Thoracic aorta (tissue), 2 donors: ENCODE measurements around the gene COL24A1. TPM values are rescaled to one million over a fixed set of nuclear protein-coding genes. Genes with fewer than 3 reads are reported as not detected.
"Not testable (repeated sequence)": the region's sequence is repeated elsewhere in the genome, so short reads cannot be mapped to it uniquely, and the experiment has no call there.

Experiments
- ATAC-seq: fragments of 150-250 bp; one replicate; pipeline ENCODE4 v1.8.0; 2017; ENCODE audit warnings: low read depth; ENCODE audit not compliant: insufficient number of reproducible peaks, low FRiP score
- DNase-seq: peaks from one replicate; pipeline ENCODE4 v3.0.0-alpha.2; 2020; ENCODE audit warnings: low spot score
- H3K27ac ChIP-seq, 2 donors: fragments of 200-600 bp; sonication (generic); 1 replicate in 1 of 2; 2 replicates in 1 of 2; pipeline ENCODE4 v1.5.1; 2016; ENCODE audit warnings: mild to moderate bottlenecking in 2 of 2, moderate library complexity in 2 of 2
- H3K27me3 ChIP-seq: fragments of 200-600 bp; sonication (generic); replicated peaks from 2 replicates; pipeline ENCODE4 v1.6.0; 2016; ENCODE audit warnings: mild to moderate bottlenecking; ENCODE audit not compliant: insufficient read depth
- H3K36me3 ChIP-seq: fragments of 200-600 bp; sonication (generic); one replicate; pipeline ENCODE4 v1.5.1; 2016
- H3K4me1 ChIP-seq, 2 donors: fragments of 200-600 bp; sonication (generic); 1 replicate in 1 of 2; 2 replicates in 1 of 2; pipeline versions ENCODE4 v1.5.1 to v1.6.0; 2016; ENCODE audit warnings: low read depth in 2 of 2, mild to moderate bottlenecking in 1 of 2; ENCODE audit not compliant: control insufficient read depth in 1 of 2
- H3K4me3 ChIP-seq: fragments of 200-600 bp; sonication (generic); 2 replicates; pipeline ENCODE4 v1.5.1; 2016; ENCODE audit warnings: mild to moderate bottlenecking
- H3K9me3 ChIP-seq: fragments of 200-600 bp; sonication (generic); 2 replicates; pipeline ENCODE4 v1.5.1; 2016
- CTCF ChIP-seq: fragments of 200-600 bp; sonication (generic); IDR thresholded peaks from one replicate; pipeline ENCODE4 v1.5.1; 2019; ENCODE audit warnings: antibody characterized with exemption
- total RNA-seq, 2 donors: library from RNA; depleted of rRNA; stranded (reverse); fragments of >200 nt; gene quantifications; one replicate each; pipeline versions ENCODE4 v1.1.0 to v1.2.3, GENCODE V29; 2016

Gene COL24A1
- total RNA-seq, 2 donors from 2014 or later: 1.6 to 2.8 TPM

GRCh38 chr1:85815906-85816305 lies 340.7 kb downstream of the COL24A1 start:
- ATAC-seq (no peak), DNase-seq (peak; percentile 3)
- peaks cover 10 to 24% of the 10 kb centered on the region in 2 donors for H3K4me1 ChIP-seq
- no peak overlapping the region for H3K27ac ChIP-seq
- no peaks in the 10 kb centered on the region for H3K27me3 ChIP-seq
- no peaks in the 10 kb centered on the region for H3K9me3 ChIP-seq
- no peak overlapping the region for H3K4me3 ChIP-seq
- no peak for TF ChIP-seq CTCF
- H3K36me3 ChIP-seq: no peaks in the 10 kb centered on the region

DNA sequence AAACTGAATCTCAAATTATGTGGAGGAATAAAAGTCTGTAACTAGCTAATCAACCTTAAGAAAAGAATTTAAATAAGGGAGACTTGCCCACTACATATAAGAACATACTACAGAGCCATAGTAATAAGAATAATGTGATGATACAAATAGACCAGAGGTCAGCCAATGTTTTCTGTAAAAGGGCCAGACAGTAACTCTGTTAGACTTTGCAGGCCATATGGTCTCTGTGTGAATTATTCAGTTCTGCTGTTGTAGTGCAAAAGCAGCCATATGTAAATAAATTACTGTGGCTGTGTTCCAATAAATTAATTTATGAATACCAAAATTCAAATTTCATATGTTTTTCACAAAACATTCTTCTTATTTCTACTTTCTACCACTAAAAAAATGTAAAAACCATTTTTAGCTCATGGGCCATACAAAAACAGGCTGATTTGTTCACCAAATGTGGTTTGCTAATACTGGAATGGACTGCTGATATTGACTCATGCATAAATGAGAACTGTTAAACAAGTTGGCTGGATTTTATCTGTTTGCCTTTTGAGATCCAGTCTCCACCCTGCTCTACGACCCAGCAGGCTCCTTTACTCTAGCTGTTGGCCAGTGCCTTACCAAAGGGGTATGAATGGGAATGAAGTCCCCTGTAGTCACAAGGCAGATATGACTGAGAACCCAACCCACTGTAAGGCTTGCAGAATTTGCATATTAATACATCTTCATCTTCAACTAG lies 350.2 kb downstream of the COL24A1 start:
- H3K4me1 ChIP-seq: no peaks in the 10 kb centered on the region
- no peak for TF ChIP-seq CTCF
- no peak for DNase-seq
- H3K4me3 ChIP-seq: no peak overlapping the region
- no peaks in the 10 kb centered on the region for H3K9me3 ChIP-seq
- no peaks in the 10 kb centered on the region for H3K36me3 ChIP-seq
- H3K27ac ChIP-seq: no peak overlapping the region
- H3K27me3 ChIP-seq: no peaks in the 10 kb centered on the region
- ATAC-seq: no peak

- DNase-seq: no peak
- no peak for ATAC-seq
- H3K9me3 ChIP-seq: no peaks in the 10 kb centered on the region
- no peaks in the 10 kb centered on the region for H3K27me3 ChIP-seq
- TF ChIP-seq CTCF: no peak
- no peak overlapping the region for H3K27ac ChIP-seq
- H3K4me3 ChIP-seq: no peak overlapping the region
- peaks cover 12 to 13% of the 10 kb centered on the region in 2 donors for H3K4me1 ChIP-seq
- H3K36me3 ChIP-seq: no peaks in the 10 kb centered on the region
Observed at GRCh38 chr1:85801520-85801919, 355.1 kb downstream of the COL24A1 start.

DNA sequence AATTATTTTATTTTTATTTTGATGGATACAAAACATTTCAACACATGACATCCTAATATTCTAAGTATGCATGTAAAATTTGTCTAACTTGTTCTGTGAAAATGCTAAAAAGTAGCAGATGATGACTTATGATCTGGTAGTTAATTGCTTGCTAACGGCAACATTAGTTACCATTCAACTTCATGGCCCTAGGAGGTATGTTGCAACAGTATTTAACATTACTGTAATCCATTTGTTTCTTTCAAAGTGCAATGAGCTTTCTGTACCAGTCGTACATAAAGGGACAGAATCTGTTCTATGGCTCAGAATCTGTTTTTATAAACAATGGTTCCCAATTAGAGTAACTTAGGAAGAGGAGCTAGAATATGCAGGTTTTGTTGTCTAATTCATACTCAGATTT lies 356.8 kb downstream of the COL24A1 start:
- Histone ChIP-seq H3K4me1 (peaks cover 17 to 24% of the 10 kb centered on the region in 2 donors), H3K9me3 (no peaks in the 10 kb centered on the region), H3K36me3 (no peaks in the 10 kb centered on the region), H3K27me3 (no peaks in the 10 kb centered on the region), H3K27ac (peak overlapping the region; percentile 42 to 72), H3K4me3 (no peak overlapping the region)
- ATAC-seq: no peak
- no peak for DNase-seq
- no peak for TF ChIP-seq CTCF

GRCh38 chr1:85798419-85798818 lies 358.2 kb downstream of the COL24A1 start:
- ATAC-seq (no peak), DNase-seq (no peak)
- Histone ChIP-seq H3K4me3 (no peak overlapping the region), H3K4me1 (peaks cover 17 to 24% of the 10 kb centered on the region in 2 donors), H3K27ac (peak overlapping the region; percentile 42 to 72), H3K36me3 (no peaks in the 10 kb centered on the region), H3K27me3 (no peaks in the 10 kb centered on the region), H3K9me3 (no peaks in the 10 kb centered on the region)
- no peak for TF ChIP-seq CTCF

GRCh38 chr1:85777021-85777420 lies 379.6 kb downstream of the COL24A1 start:
- not testable (repeated sequence) for H3K4me1 ChIP-seq, H3K4me3 ChIP-seq, DNase-seq, H3K9me3 ChIP-seq, ATAC-seq, H3K27me3 ChIP-seq, H3K36me3 ChIP-seq, H3K27ac ChIP-seq
